Measurements from ENCODE around the gene MFAP3L. TPM values are rescaled to one million over a fixed set of nuclear protein-coding genes. Genes with fewer than 3 reads are reported as not detected.

The MFAP3L gene
- total RNA-seq, 1 experiment from 2014 or later = 7.9 TPM

DNA sequence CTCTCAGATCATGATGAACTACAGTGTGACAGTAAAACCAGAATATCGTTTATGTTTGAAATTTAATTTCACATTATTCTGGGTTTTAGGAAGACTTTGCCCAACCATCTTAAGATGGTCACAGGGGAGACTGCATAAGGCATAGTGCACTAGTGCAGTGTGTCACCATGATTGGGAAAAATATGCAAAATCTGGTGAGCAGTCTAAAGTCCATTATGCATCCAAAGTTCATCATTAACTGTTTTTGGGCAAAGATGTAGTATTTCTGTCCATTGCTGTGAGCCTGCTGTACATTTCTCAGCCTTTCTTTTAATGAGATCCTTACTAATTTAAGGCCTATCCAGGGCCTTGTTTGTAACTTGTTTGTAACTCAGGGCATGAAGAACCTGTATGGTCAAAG, 11.3 kb upstream of the MFAP3L start:
- DNase-seq (ENCODE audit: low read depth, low spot score) = no peak
- no TSS peak for BruUV-seq (replicated peaks)

DNA sequence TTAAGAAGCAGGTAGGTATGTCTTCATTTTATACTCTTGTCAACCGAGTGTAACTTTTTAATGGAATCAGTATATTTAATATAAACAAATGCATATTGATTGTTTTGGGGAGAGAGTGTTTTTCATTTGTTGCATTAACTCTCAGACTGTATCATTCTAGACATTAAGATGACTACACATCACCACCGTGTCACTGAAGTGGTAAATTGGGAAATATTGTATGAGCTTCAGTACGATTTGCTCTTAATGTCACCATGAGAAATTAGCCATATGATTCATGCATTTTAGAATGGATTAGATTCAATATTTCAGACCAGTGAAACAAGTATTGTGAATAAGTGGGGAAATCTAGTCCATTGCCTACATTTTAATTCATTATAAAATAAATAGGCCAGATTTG, 9.7 kb upstream of the MFAP3L start:
- no TSS peak for BruUV-seq (replicated peaks)
- Histone ChIP-seq H3K36me3 (ENCODE audit: control insufficient read depth, insufficient read depth, low read length) (no peaks in the 10 kb centered on the region), H3K27me3 (ENCODE audit: control insufficient read depth, insufficient read depth, low read length) (no peaks in the 10 kb centered on the region; the same call in 1 of the 2 replicates), H3K4me3 (ENCODE audit: low read depth in 2 of 2, low read length in 2 of 2) (no peak overlapping the region), H3K27ac (ENCODE audit: low read length) (no peak overlapping the region), H3K4me1 (ENCODE audit: control insufficient read depth, insufficient read depth, low read length) (no peaks in the 10 kb centered on the region), H3K9me3 (ENCODE audit: control insufficient read depth, insufficient read depth, low read depth, low read length) (no peaks in the 10 kb centered on the region)
- in situ Hi-C loops (cut with HindIII; ENCODE audit: low pct_unique_long_range_greater_than_20kb, low sequenced_read_pairs) (loop anchor here (25.0 kb wide), 1 partner anchor 224 kb away; no protein-coding TSS in a partner anchor), intact Hi-C loops (cut with micrococcal nuclease; ENCODE audit: unreplicated experiment) (no loop called here)
- ChIA-PET POLR2A (no interaction called here), CTCF (no interaction called here)
- DNase-seq (ENCODE audit: low read depth, low spot score) (no peak), ATAC-seq (no peak)
- TF ChIP-seq, protein P1, sequence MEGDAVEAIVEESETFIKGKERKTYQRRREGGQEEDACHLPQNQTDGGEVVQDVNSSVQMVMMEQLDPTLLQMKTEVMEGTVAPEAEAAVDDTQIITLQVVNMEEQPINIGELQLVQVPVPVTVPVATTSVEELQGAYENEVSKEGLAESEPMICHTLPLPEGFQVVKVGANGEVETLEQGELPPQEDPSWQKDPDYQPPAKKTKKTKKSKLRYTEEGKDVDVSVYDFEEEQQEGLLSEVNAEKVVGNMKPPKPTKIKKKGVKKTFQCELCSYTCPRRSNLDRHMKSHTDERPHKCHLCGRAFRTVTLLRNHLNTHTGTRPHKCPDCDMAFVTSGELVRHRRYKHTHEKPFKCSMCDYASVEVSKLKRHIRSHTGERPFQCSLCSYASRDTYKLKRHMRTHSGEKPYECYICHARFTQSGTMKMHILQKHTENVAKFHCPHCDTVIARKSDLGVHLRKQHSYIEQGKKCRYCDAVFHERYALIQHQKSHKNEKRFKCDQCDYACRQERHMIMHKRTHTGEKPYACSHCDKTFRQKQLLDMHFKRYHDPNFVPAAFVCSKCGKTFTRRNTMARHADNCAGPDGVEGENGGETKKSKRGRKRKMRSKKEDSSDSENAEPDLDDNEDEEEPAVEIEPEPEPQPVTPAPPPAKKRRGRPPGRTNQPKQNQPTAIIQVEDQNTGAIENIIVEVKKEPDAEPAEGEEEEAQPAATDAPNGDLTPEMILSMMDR (IDR thresholded peaks at IDR 0.05) = no peak
- no peak for TF ChIP-seq POLR2AphosphoS5 (IDR thresholded peaks at IDR 0.05; ENCODE audit: low read depth, low read length)
- TF ChIP-seq, protein P2, sequence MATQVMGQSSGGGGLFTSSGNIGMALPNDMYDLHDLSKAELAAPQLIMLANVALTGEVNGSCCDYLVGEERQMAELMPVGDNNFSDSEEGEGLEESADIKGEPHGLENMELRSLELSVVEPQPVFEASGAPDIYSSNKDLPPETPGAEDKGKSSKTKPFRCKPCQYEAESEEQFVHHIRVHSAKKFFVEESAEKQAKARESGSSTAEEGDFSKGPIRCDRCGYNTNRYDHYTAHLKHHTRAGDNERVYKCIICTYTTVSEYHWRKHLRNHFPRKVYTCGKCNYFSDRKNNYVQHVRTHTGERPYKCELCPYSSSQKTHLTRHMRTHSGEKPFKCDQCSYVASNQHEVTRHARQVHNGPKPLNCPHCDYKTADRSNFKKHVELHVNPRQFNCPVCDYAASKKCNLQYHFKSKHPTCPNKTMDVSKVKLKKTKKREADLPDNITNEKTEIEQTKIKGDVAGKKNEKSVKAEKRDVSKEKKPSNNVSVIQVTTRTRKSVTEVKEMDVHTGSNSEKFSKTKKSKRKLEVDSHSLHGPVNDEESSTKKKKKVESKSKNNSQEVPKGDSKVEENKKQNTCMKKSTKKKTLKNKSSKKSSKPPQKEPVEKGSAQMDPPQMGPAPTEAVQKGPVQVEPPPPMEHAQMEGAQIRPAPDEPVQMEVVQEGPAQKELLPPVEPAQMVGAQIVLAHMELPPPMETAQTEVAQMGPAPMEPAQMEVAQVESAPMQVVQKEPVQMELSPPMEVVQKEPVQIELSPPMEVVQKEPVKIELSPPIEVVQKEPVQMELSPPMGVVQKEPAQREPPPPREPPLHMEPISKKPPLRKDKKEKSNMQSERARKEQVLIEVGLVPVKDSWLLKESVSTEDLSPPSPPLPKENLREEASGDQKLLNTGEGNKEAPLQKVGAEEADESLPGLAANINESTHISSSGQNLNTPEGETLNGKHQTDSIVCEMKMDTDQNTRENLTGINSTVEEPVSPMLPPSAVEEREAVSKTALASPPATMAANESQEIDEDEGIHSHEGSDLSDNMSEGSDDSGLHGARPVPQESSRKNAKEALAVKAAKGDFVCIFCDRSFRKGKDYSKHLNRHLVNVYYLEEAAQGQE (IDR thresholded peaks at IDR 0.05; ENCODE audit: insufficient read depth in 1 of 2, low read depth in 2 of 2, low read length in 1 of 2) = no peak
- TF ChIP-seq TCF7L2 (IDR thresholded peaks at IDR 0.05; ENCODE audit: low read depth, low read length) = no peak
- TF ChIP-seq SIN3A (IDR thresholded peaks at IDR 0.05; ENCODE audit: borderline replicate concordance, insufficient read depth, low read depth, low read length) = no peak

More for the DNA sequence above, 11.3 kb upstream of the MFAP3L start:
- no peaks in the 10 kb centered on the region for H3K36me3 ChIP-seq (ENCODE audit: control insufficient read depth, insufficient read depth, low read length)
- no peak overlapping the region for H3K27ac ChIP-seq (ENCODE audit: low read length)
- TF ChIP-seq POLR2AphosphoS5 (IDR thresholded peaks at IDR 0.05; ENCODE audit: low read depth, low read length) = no peak
- no peak for TF ChIP-seq TCF7L2 (IDR thresholded peaks at IDR 0.05; ENCODE audit: low read depth, low read length)
- TF ChIP-seq SIN3A (IDR thresholded peaks at IDR 0.05; ENCODE audit: borderline replicate concordance, insufficient read depth, low read depth, low read length) = no peak
- TF ChIP-seq, protein P1 (IDR thresholded peaks at IDR 0.05) = no peak
- TF ChIP-seq, protein P2 (IDR thresholded peaks at IDR 0.05; ENCODE audit: insufficient read depth in 1 of 2, low read depth in 2 of 2, low read length in 1 of 2) = no peak
- POLR2A ChIA-PET = interaction anchor here (0.7 kb wide), 1 partner anchor 483 kb away, joined by 3 read pairs; no protein-coding TSS in a partner anchor
- CTCF ChIA-PET = no interaction called here
- no peaks in the 10 kb centered on the region for H3K4me1 ChIP-seq (ENCODE audit: control insufficient read depth, insufficient read depth, low read length)
- no peak overlapping the region for H3K4me3 ChIP-seq (ENCODE audit: low read depth in 2 of 2, low read length in 2 of 2)
- no peaks in the 10 kb centered on the region for H3K9me3 ChIP-seq (ENCODE audit: control insufficient read depth, insufficient read depth, low read depth, low read length)
- intact Hi-C loops (cut with micrococcal nuclease; ENCODE audit: unreplicated experiment) = no loop called here
- ATAC-seq = no peak
- in situ Hi-C loops (cut with HindIII; ENCODE audit: low pct_unique_long_range_greater_than_20kb, low sequenced_read_pairs) = loop anchor here (25.0 kb wide), 1 partner anchor 225 kb away; no protein-coding TSS in a partner anchor
- H3K27me3 ChIP-seq (ENCODE audit: control insufficient read depth, insufficient read depth, low read length) = no peaks in the 10 kb centered on the region; the same call in 1 of the 2 replicates
